ENCODE measurements around the gene RAB11FIP2. TPM values are rescaled to one million over a fixed set of nuclear protein-coding genes. Genes with fewer than 3 reads are reported as not detected.
"Not testable (repeated sequence)": the region's sequence is repeated elsewhere in the genome, so short reads cannot be mapped to it uniquely, and the experiment has no call there.

The RAB11FIP2 gene
- polyA plus RNA-seq, 2 of the 4 experiments (the other 2 are of a cell fraction): 10.0 to 29.3 TPM

DNA sequence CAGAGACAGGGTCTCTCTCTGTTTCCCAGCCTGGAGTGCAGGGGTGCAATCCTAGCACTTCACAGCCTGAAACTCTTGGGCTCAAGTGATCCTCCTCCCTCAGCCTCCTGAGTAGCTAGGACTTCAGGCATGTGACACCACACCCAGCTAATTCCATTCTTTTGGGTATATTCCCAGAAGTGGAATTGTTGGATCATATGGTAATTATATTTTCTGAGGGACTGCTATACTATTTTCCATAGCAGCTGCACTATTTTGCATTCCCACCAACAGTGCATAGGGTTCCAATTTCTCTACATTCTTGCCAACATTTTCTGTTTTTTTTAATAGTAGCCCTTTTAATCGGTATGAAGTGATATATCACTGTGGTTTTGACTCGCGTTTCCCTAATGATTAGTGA lies 30.0 kb upstream of the RAB11FIP2 start (continued):
- TF ChIP-seq GATA3 (IDR thresholded peaks at IDR 0.05; ENCODE audit: borderline replicate concordance): no peak
- TF ChIP-seq, protein P1, sequence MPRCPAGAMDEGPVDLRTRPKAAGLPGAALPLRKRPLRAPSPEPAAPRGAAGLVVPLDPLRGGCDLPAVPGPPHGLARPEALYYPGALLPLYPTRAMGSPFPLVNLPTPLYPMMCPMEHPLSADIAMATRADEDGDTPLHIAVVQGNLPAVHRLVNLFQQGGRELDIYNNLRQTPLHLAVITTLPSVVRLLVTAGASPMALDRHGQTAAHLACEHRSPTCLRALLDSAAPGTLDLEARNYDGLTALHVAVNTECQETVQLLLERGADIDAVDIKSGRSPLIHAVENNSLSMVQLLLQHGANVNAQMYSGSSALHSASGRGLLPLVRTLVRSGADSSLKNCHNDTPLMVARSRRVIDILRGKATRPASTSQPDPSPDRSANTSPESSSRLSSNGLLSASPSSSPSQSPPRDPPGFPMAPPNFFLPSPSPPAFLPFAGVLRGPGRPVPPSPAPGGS (IDR thresholded peaks at IDR 0.05): no peak

DNA sequence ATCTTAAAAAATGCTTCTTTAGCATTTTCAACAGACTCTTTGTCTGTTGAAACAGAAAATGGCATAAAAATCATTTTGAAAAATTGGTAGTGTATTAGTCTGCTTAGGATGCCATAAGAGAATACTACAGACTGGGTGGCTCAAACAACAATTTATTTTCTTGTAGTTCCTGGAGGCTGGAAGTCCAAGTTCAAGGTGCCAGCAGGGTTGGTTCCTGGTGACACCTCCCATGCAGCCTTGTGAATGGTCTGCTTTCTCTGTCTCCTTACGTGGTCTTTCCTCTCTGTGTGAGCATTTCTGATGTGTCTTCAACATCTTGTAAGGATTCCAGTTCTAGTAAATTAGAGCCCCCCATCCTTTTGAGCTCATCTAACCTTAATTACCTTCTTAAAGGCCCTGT lies 26.1 kb upstream of the RAB11FIP2 start:
- Histone ChIP-seq H3K4me3 (no peak overlapping the region), H3K4me1 (no peaks in the 10 kb centered on the region), H3K4me2 (no peak overlapping the region), H3K27ac (no peak overlapping the region), H3K9me3 (no peaks in the 10 kb centered on the region)
- DNase-seq (ENCODE audit: low read depth in 1 of 2, low spot score in 1 of 2) (no peak), FAIRE-seq (no peak), ATAC-seq (no peak)
- 25% methylated on average over 1 of the region's 1 CpG for WGBS (ENCODE audit: missing lambda C conversion rate)
- ChIA-PET CTCF (interaction anchor here (0.6 kb wide), 1 partner anchor 1903 kb away, joined by 3 read pairs; no protein-coding TSS in a partner anchor), POLR2A (no interaction called here)
- TF ChIP-seq, protein P2, sequence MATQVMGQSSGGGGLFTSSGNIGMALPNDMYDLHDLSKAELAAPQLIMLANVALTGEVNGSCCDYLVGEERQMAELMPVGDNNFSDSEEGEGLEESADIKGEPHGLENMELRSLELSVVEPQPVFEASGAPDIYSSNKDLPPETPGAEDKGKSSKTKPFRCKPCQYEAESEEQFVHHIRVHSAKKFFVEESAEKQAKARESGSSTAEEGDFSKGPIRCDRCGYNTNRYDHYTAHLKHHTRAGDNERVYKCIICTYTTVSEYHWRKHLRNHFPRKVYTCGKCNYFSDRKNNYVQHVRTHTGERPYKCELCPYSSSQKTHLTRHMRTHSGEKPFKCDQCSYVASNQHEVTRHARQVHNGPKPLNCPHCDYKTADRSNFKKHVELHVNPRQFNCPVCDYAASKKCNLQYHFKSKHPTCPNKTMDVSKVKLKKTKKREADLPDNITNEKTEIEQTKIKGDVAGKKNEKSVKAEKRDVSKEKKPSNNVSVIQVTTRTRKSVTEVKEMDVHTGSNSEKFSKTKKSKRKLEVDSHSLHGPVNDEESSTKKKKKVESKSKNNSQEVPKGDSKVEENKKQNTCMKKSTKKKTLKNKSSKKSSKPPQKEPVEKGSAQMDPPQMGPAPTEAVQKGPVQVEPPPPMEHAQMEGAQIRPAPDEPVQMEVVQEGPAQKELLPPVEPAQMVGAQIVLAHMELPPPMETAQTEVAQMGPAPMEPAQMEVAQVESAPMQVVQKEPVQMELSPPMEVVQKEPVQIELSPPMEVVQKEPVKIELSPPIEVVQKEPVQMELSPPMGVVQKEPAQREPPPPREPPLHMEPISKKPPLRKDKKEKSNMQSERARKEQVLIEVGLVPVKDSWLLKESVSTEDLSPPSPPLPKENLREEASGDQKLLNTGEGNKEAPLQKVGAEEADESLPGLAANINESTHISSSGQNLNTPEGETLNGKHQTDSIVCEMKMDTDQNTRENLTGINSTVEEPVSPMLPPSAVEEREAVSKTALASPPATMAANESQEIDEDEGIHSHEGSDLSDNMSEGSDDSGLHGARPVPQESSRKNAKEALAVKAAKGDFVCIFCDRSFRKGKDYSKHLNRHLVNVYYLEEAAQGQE (IDR thresholded peaks at IDR 0.05): no peak

DNA sequence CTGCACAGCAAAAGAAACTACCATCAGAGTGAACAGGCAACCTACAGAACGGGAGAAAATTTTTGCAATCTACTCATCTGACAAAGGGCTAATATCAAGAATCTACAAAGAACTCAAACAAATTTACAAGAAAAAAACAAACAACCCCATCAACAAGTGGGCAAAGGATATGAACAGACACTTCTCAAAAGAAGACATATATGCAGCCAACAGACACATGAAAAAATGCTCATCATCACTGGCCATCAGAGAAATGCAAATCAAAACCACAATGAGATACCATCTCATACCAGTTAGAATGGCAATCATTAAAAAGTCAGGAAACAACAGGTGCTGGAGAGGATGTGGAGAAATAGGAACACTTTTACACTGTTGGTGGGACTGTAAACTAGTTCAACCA lies 20.6 kb upstream of the RAB11FIP2 start:
- H3K9me3 ChIP-seq; H3K4me3 ChIP-seq; H3K27ac ChIP-seq; H3K4me1 ChIP-seq; POLR2A ChIA-PET; CTCF ChIA-PET; H3K4me2 ChIP-seq; ATAC-seq; DNase-seq (ENCODE audit: low read depth in 1 of 2, low spot score in 1 of 2); FAIRE-seq: not testable (repeated sequence)
- WGBS (ENCODE audit: missing lambda C conversion rate): 73% methylated on average over 1 of the region's 1 CpG

DNA sequence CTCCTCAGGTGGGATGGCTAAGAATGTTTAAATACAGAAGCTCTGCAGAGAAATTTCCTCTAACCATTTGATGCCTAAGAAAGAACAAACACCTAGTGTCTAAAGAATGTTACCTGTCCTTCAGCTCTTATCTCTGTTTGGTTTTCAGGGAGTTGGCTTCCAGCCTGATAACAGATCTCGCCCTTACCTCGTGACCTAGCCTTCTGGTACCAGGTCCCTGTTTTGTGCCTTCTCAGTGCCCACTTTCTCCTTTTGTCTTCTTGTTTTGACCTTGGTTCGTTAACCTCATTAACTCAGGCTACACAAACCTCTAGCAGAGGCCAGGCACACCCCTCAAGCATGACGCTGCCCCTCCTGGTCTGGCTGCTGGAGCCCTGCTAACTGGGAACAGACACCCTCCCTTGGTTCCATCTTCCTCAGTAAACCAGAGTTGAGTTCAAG lies 16.1 kb upstream of the RAB11FIP2 start:
- DNase-seq (ENCODE audit: low read depth in 1 of 2, low spot score in 1 of 2) (no peak), FAIRE-seq (no peak), ATAC-seq (no peak)
- CTCF ChIA-PET: interaction anchor here (1.9 kb wide), 1 partner anchor 14 kb away, joined by 4 read pairs; no protein-coding TSS in a partner anchor
- H3K9me3 ChIP-seq: no peaks in the 10 kb centered on the region
- no peak overlapping the region for H3K27ac ChIP-seq
- no peak overlapping the region for H3K4me3 ChIP-seq
- WGBS (ENCODE audit: missing lambda C conversion rate): 69% methylated on average over 4 of the region's 4 CpGs
- POLR2A ChIA-PET: no interaction called here
- TF ChIP-seq MAZ (IDR thresholded peaks at IDR 0.05; ENCODE audit: borderline replicate concordance, low read depth, low read length) (no peak), ZNF302 (CRISPR knock-in tag; IDR thresholded peaks at IDR 0.05) (no peak), NPAS2 (CRISPR knock-in tag; IDR thresholded peaks at IDR 0.05; ENCODE audit: borderline replicate concordance) (no peak), CBX8 (IDR thresholded peaks at IDR 0.05) (no peak), EHMT2 (IDR thresholded peaks at IDR 0.05; ENCODE audit: low read depth) (no peak), CHD4 (IDR thresholded peaks at IDR 0.05; ENCODE audit: borderline replicate concordance) (no peak), EHF (CRISPR knock-in tag; IDR thresholded peaks at IDR 0.05) (no peak), SMC3 (IDR thresholded peaks at IDR 0.05) (no peak), NR3C1 (IDR thresholded peaks at IDR 0.05) (no peak), FOSL2 (IDR thresholded peaks at IDR 0.05) (no peak), FOSL2 (CRISPR knock-in tag; IDR thresholded peaks at IDR 0.05) (no peak)
- H3K4me2 ChIP-seq: no peak overlapping the region
- H3K4me1 ChIP-seq: no peaks in the 10 kb centered on the region

DNA sequence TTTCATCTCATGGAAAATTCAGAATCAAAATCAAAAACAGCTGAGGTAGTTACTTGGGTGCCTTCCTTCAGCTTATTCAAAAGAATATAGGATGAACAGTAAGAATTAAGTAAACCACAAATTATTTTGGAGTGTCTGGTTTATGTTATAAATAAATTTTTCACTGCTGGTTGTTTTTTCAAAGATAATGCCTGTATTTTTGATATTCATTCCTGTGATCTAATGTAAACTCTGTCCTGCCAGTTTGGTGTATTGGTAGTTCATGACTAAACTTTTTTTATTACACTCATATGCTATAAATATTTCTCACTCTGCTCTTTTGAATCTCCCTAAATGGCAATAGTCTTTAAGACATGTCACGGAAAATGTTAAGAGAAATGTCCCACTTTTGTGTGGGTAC lies 11.6 kb upstream of the RAB11FIP2 start:
- DNase-seq (ENCODE audit: low read depth in 1 of 2, low spot score in 1 of 2) (no peak), ATAC-seq (no peak), FAIRE-seq (no peak)
- Histone ChIP-seq H3K4me3 (no peak overlapping the region), H3K4me1 (no peaks in the 10 kb centered on the region), H3K4me2 (no peak overlapping the region), H3K9me3 (no peaks in the 10 kb centered on the region), H3K27ac (no peak overlapping the region)
- TF ChIP-seq HEYL (CRISPR knock-in tag; IDR thresholded peaks at IDR 0.05) (no peak), POLR2A (IDR thresholded peaks at IDR 0.05; ENCODE audit: low read length) (no peak), HOXB5 (CRISPR knock-in tag; IDR thresholded peaks at IDR 0.05) (no peak), ESRRA (IDR thresholded peaks at IDR 0.05; ENCODE audit: borderline replicate concordance, low read length) (no peak), FOSL2 (IDR thresholded peaks at IDR 0.05) (no peak), FOSL2 (CRISPR knock-in tag; IDR thresholded peaks at IDR 0.05) (no peak), HDAC2 (IDR thresholded peaks at IDR 0.05) (no peak)
- CTCF ChIA-PET: no interaction called here
- WGBS (ENCODE audit: missing lambda C conversion rate): 93% methylated on average over 1 of the region's 1 CpG
- POLR2A ChIA-PET: no interaction called here

All from A549 (cell line).